Measurements from ENCODE around the gene NEURL1.

Gene NEURL1

GRCh38 chr10:103534621-103535498, 41.4 kb downstream of the NEURL1 start:
- no peak overlapping the region for H3K27ac ChIP-seq (ENCODE audit: low read depth, low read length)
- no peaks in the 10 kb centered on the region for H3K4me1 ChIP-seq (ENCODE audit: control insufficient read depth in 1 of 2, insufficient read depth in 2 of 2, low read length in 2 of 2)
- H4K91ac ChIP-seq (ENCODE audit: low read depth, low read length), result no peak overlapping the region
- H2BK5ac ChIP-seq (ENCODE audit: low read depth, low read length, poor library complexity), result no peak overlapping the region
- no peak overlapping the region for H4K8ac ChIP-seq (ENCODE audit: low read depth, low read length)
- no peak overlapping the region for H2AFZ ChIP-seq (ENCODE audit: insufficient read depth, low read length, poor library complexity)
- H3K9me3 ChIP-seq (ENCODE audit: insufficient read depth, low read depth, low read length), result peaks cover 7% of the 10 kb centered on the region
- no peak overlapping the region for H3K4ac ChIP-seq (ENCODE audit: low read depth, low read length)
- WGBS (ENCODE audit: extremely low coverage, insufficient coverage, insufficient read length), result no CpG with 5 or more reads among the region's 3 CpGs
- no peak for DNase-seq
- H3K4me2 ChIP-seq (ENCODE audit: low read length), result no peak overlapping the region
- no peak overlapping the region for H4K12ac ChIP-seq (ENCODE audit: low read depth, low read length)
- H3K18ac ChIP-seq (ENCODE audit: low read length), result no peak overlapping the region
- no peak overlapping the region for H2BK12ac ChIP-seq (ENCODE audit: low read length)
- H3K4me3 ChIP-seq (ENCODE audit: low read depth, low read length), result no peak overlapping the region
- H3K27me3 ChIP-seq (ENCODE audit: insufficient read depth, low read length), result no peaks in the 10 kb centered on the region
- no peak overlapping the region for H2AK5ac ChIP-seq (ENCODE audit: low read length)
- peaks cover 3% of the 10 kb centered on the region for H3K79me1 ChIP-seq (ENCODE audit: low read length)
- no peak overlapping the region for H3K9ac ChIP-seq (ENCODE audit: low read length)
- H3K23ac ChIP-seq (ENCODE audit: low read length), result no peak overlapping the region
- peaks cover 0 to 3% of the 10 kb centered on the region in 2 experiments for H3K36me3 ChIP-seq (ENCODE audit: control insufficient read depth in 1 of 2, insufficient read depth in 2 of 2, low read length in 2 of 2)
- no peaks in the 10 kb centered on the region for H3K79me2 ChIP-seq (ENCODE audit: control insufficient read depth, insufficient read depth, low read length, poor library complexity)
- H2BK120ac ChIP-seq (ENCODE audit: insufficient read depth, low read length, poor library complexity), result no peak overlapping the region
- no peak overlapping the region for H3K14ac ChIP-seq (ENCODE audit: low read length)

DNA sequence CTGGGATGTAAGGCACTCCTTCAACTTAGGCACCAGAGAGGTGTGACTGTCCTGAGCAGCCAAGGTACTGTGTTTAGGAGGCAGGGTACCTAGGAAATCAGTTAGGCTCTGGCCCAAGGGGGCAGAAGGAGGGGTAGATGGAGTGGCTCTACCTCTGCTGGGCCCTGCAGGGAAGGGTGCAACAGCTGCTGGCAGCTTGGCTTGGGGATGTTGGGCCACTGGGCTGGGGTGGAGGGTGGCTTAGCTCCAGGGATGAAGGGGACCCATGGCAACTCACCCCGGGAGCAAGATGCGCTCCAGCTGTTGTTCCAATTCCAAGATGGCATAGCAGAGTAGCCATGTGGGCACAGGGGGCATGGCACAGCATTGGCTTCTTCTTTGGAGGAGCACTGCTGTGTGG, 42.1 kb downstream of the NEURL1 start:
- Histone ChIP-seq H3K23ac (ENCODE audit: low read length) (no peak overlapping the region), H3K9me3 (ENCODE audit: insufficient read depth, low read depth, low read length) (peaks cover 5% of the 10 kb centered on the region), H3K4me2 (ENCODE audit: low read length) (no peak overlapping the region), H4K8ac (ENCODE audit: low read depth, low read length) (no peak overlapping the region), H3K4ac (ENCODE audit: low read depth, low read length) (no peak overlapping the region), H3K4me1 (ENCODE audit: control insufficient read depth in 1 of 2, insufficient read depth in 2 of 2, low read length in 2 of 2) (no peaks in the 10 kb centered on the region), H3K27ac (ENCODE audit: low read depth, low read length) (no peak overlapping the region), H2BK5ac (ENCODE audit: low read depth, low read length, poor library complexity) (no peak overlapping the region), H3K14ac (ENCODE audit: low read length) (no peak overlapping the region), H2AK5ac (ENCODE audit: low read length) (no peak overlapping the region), H4K91ac (ENCODE audit: low read depth, low read length) (no peak overlapping the region), H2BK12ac (ENCODE audit: low read length) (no peak overlapping the region), H3K4me3 (ENCODE audit: low read depth, low read length) (no peak overlapping the region), H3K79me1 (ENCODE audit: low read length) (peaks cover 3% of the 10 kb centered on the region), H3K36me3 (ENCODE audit: control insufficient read depth in 1 of 2, insufficient read depth in 2 of 2, low read length in 2 of 2) (peaks cover 0 to 3% of the 10 kb centered on the region in 2 experiments), H3K79me2 (ENCODE audit: control insufficient read depth, insufficient read depth, low read length, poor library complexity) (no peaks in the 10 kb centered on the region), H4K12ac (ENCODE audit: low read depth, low read length) (no peak overlapping the region), H2BK120ac (ENCODE audit: insufficient read depth, low read length, poor library complexity) (no peak overlapping the region), H2AFZ (ENCODE audit: insufficient read depth, low read length, poor library complexity) (no peak overlapping the region), H3K18ac (ENCODE audit: low read length) (no peak overlapping the region), H3K27me3 (ENCODE audit: insufficient read depth, low read length) (no peaks in the 10 kb centered on the region), H3K9ac (ENCODE audit: low read length) (no peak overlapping the region)
- no peak for DNase-seq
- WGBS (ENCODE audit: extremely low coverage, insufficient coverage, insufficient read length), result no CpG with 5 or more reads among the region's 2 CpGs

DNA sequence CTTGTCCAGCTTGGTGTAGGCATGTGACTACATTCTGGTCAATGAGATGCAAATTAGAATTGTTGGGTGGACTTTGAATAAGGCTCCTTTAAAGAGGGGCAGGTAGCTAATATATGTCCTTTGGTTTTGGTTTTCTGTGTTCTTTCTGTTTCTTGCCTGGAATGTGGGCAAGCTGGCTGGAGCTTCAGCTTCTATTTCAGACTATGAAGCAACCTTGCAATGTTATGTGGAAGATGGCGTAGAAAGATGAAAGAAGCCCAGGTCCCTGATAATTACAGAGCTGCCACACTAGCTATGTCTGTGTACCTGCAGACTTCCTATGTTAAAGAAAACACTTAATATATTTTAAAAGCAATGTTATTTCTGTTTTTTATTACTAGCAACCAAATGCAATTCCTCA, 46.2 kb downstream of the NEURL1 start:
- no CpG with 5 or more reads among the region's 1 CpG for WGBS (ENCODE audit: extremely low coverage, insufficient coverage, insufficient read length)
- Histone ChIP-seq H3K9ac (ENCODE audit: low read length) (no peak overlapping the region), H3K14ac (ENCODE audit: low read length) (no peak overlapping the region)

GRCh38 chr10:103540722-103541121, 47.2 kb downstream of the NEURL1 start:
- Histone ChIP-seq H2BK5ac (ENCODE audit: low read depth, low read length, poor library complexity) (no peak overlapping the region), H3K4me2 (ENCODE audit: low read length) (no peak overlapping the region), H3K23ac (ENCODE audit: low read length) (no peak overlapping the region), H2BK120ac (ENCODE audit: insufficient read depth, low read length, poor library complexity) (no peak overlapping the region), H3K27ac (ENCODE audit: low read depth, low read length) (no peak overlapping the region), H4K12ac (ENCODE audit: low read depth, low read length) (no peak overlapping the region), H4K8ac (ENCODE audit: low read depth, low read length) (no peak overlapping the region), H3K9ac (ENCODE audit: low read length) (no peak overlapping the region), H4K91ac (ENCODE audit: low read depth, low read length) (peak overlapping the region; percentile 53), H3K4me3 (ENCODE audit: low read depth, low read length) (no peak overlapping the region), H3K4me1 (ENCODE audit: control insufficient read depth in 1 of 2, insufficient read depth in 2 of 2, low read length in 2 of 2) (peaks cover 14 to 15% of the 10 kb centered on the region in 2 experiments), H3K18ac (ENCODE audit: low read length) (no peak overlapping the region), H2AK5ac (ENCODE audit: low read length) (no peak overlapping the region), H3K79me2 (ENCODE audit: control insufficient read depth, insufficient read depth, low read length, poor library complexity) (no peaks in the 10 kb centered on the region), H2AFZ (ENCODE audit: insufficient read depth, low read length, poor library complexity) (no peak overlapping the region), H3K27me3 (ENCODE audit: insufficient read depth, low read length) (no peaks in the 10 kb centered on the region), H3K9me3 (ENCODE audit: insufficient read depth, low read depth, low read length) (peaks cover under 1% of the 10 kb centered on the region), H3K79me1 (ENCODE audit: low read length) (peaks cover 24% of the 10 kb centered on the region), H3K4ac (ENCODE audit: low read depth, low read length) (no peak overlapping the region), H3K14ac (ENCODE audit: low read length) (no peak overlapping the region), H2BK12ac (ENCODE audit: low read length) (peak overlapping the region; percentile 2), H3K36me3 (ENCODE audit: control insufficient read depth in 1 of 2, insufficient read depth in 2 of 2, low read length in 2 of 2) (peaks cover 0 to 2% of the 10 kb centered on the region in 2 experiments)
- WGBS (ENCODE audit: extremely low coverage, insufficient coverage, insufficient read length), result 100% methylated on average over 1 of the region's 4 CpGs
- DNase-seq, result no peak

More for the DNA sequence above, 46.2 kb downstream of the NEURL1 start:
- peak overlapping the region; percentile 37 for H2BK120ac ChIP-seq (ENCODE audit: insufficient read depth, low read length, poor library complexity)
- no peak overlapping the region for H3K18ac ChIP-seq (ENCODE audit: low read length)
- DNase-seq, result peak; percentile 69 to 76
- peak overlapping the region; percentile 55 for H4K91ac ChIP-seq (ENCODE audit: low read depth, low read length)
- peaks cover 14 to 15% of the 10 kb centered on the region in 2 experiments for H3K4me1 ChIP-seq (ENCODE audit: control insufficient read depth in 1 of 2, insufficient read depth in 2 of 2, low read length in 2 of 2)
- peak overlapping the region; percentile 81 for H3K27ac ChIP-seq (ENCODE audit: low read depth, low read length)
- H3K27me3 ChIP-seq (ENCODE audit: insufficient read depth, low read length), result no peaks in the 10 kb centered on the region
- peaks cover 4% of the 10 kb centered on the region for H3K9me3 ChIP-seq (ENCODE audit: insufficient read depth, low read depth, low read length)
- H2BK12ac ChIP-seq (ENCODE audit: low read length), result no peak overlapping the region
- no peak overlapping the region for H2AFZ ChIP-seq (ENCODE audit: insufficient read depth, low read length, poor library complexity)
- peaks cover 24% of the 10 kb centered on the region for H3K79me1 ChIP-seq (ENCODE audit: low read length)
- no peak overlapping the region for H4K12ac ChIP-seq (ENCODE audit: low read depth, low read length)
- no peak overlapping the region for H3K4me2 ChIP-seq (ENCODE audit: low read length)
- H2AK5ac ChIP-seq (ENCODE audit: low read length), result no peak overlapping the region
- peaks cover 0 to 3% of the 10 kb centered on the region in 2 experiments for H3K36me3 ChIP-seq (ENCODE audit: control insufficient read depth in 1 of 2, insufficient read depth in 2 of 2, low read length in 2 of 2)
- H3K23ac ChIP-seq (ENCODE audit: low read length), result no peak overlapping the region
- H4K8ac ChIP-seq (ENCODE audit: low read depth, low read length), result no peak overlapping the region
- peak overlapping the region; percentile 50 for H2BK5ac ChIP-seq (ENCODE audit: low read depth, low read length, poor library complexity)
- no peak overlapping the region for H3K4ac ChIP-seq (ENCODE audit: low read depth, low read length)
- no peak overlapping the region for H3K4me3 ChIP-seq (ENCODE audit: low read depth, low read length)
- no peaks in the 10 kb centered on the region for H3K79me2 ChIP-seq (ENCODE audit: control insufficient read depth, insufficient read depth, low read length, poor library complexity)

Data from trophoblast cell (in vitro differentiated cells and primary cell).